T-helper 2 cell treated with Interferon-gamma antibody and Interleukin-4, amounts not matched to agents 5 μg/mL and 100 μg/mL, for 36 hours (primary cell): ENCODE data around the gene LRMDA.

Experiments
- DNase-seq: peaks from one replicate; pipeline ENCODE4 v3.0.0; 2021; ENCODE audit warnings: low spot score
- H3K27ac Mint-ChIP-seq: one replicate; pipeline ENCODE4 v1.8.0; 2021; ENCODE audit warnings: mild to moderate bottlenecking, mixed read lengths
- H3K27me3 Mint-ChIP-seq: one replicate; pipeline ENCODE4 v1.8.0; 2021; ENCODE audit warnings: low read depth, mixed read lengths
- H3K36me3 Mint-ChIP-seq: one replicate; pipeline ENCODE4 v1.8.0; 2021; ENCODE audit warnings: low read depth, mixed read lengths
- H3K4me1 Mint-ChIP-seq: one replicate; pipeline ENCODE4 v1.8.0; 2021; ENCODE audit warnings: low read depth, mixed read lengths
- H3K4me3 Mint-ChIP-seq: one replicate; pipeline ENCODE4 v1.8.0; 2022; ENCODE audit warnings: mild to moderate bottlenecking, moderate library complexity, mixed read lengths
- H3K9me3 Mint-ChIP-seq: one replicate; pipeline ENCODE4 v1.8.0; 2021; ENCODE audit warnings: mixed read lengths

Gene LRMDA

DNA sequence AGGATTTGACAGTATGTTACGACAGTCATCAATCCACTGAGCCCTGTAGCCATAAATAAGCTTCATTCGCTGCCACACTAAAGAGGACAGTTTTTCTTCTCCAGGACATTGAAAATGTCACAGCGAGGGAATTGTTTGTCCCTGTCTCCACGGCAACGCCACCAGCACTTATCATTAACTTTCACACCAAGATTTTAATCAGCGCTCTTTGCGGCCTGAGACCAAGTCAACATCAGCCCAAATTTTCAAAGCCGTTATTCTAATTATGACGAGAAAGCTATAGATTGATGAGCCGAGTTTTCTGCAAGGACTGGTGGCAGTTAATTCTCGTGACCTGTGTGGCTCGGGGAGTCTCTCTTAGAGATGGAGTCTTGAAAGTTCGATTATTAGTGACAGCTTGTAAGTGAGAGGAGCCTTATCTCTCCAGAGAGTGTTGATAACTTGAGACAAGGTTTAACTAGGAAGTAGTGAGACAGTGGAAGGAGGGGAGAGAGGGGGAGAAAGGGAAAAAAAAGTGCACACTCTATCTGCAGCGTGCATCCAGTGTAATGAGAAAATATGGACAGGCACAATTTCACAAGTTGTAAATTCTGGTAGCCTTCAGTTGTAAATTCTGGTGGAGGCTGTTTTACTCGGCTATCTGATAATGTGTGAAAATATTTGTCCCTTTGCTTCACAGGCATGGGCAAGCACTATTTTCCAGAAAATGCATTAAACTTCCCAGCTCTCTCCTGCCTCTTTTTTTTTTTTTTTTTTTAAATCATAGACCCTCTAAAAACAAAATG is 473.3 kb downstream of the LRMDA start:
- H3K36me3 Mint-ChIP-seq, result no peaks in the 10 kb centered on the region
- DNase-seq, result no peak
- H3K4me1 Mint-ChIP-seq, result no peaks in the 10 kb centered on the region
- peak overlapping the region; percentile 3 for H3K4me3 Mint-ChIP-seq
- peaks cover 14% of the 10 kb centered on the region for H3K27me3 Mint-ChIP-seq
- no peaks in the 10 kb centered on the region for H3K9me3 Mint-ChIP-seq
- no peak overlapping the region for H3K27ac Mint-ChIP-seq

DNA sequence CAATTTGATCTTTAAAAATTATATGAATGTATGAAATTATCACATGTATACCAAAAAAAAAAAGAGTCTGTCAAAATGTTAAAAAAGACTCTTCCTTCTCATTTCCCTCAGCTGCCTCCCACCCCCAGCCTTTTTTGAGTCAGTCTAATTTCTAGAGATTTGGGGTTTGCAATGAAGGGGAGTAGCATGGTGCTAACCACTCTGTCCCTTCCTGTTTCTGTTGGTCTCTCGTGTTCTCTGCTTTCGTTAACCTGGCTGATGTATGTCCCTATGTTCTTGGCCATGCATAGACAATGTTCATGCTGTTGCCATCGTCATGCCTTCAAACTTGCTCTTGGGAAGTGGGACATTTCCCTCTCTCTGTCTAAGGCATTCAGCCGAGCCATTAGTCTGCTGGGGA is 474.1 kb downstream of the LRMDA start:
- H3K9me3 Mint-ChIP-seq, result no peaks in the 10 kb centered on the region
- peaks cover 14% of the 10 kb centered on the region for H3K27me3 Mint-ChIP-seq

DNA sequence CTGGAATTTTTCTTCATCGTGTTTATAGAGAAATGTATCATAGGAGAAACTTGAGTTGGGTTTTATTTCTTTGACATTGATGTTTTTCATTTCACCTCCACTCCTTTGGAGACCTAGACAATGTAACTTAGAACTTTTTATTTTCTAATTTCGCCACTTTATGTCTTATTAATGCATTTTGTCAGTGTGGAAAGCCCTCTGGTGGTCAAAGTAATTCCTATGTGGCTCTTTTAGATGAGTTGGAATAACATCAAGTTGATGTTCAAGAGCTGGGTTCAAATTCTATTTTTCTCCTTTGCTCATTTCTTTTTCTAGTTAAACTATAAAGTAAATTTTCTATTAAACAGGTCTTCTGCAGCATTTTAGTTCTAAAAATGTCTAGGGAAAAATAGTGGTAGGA is 478.6 kb downstream of the LRMDA start:
- Mint-ChIP-seq H3K27me3 (peaks cover 6% of the 10 kb centered on the region), H3K36me3 (no peaks in the 10 kb centered on the region), H3K9me3 (no peaks in the 10 kb centered on the region), H3K4me1 (no peaks in the 10 kb centered on the region), H3K4me3 (no peak overlapping the region), H3K27ac (no peak overlapping the region)
- no peak for DNase-seq

More for the DNA sequence above, 474.1 kb downstream of the LRMDA start:
- Mint-ChIP-seq H3K4me3 (no peak overlapping the region), H3K4me1 (no peaks in the 10 kb centered on the region), H3K27ac (no peak overlapping the region), H3K36me3 (no peaks in the 10 kb centered on the region)
- DNase-seq, result no peak

DNA sequence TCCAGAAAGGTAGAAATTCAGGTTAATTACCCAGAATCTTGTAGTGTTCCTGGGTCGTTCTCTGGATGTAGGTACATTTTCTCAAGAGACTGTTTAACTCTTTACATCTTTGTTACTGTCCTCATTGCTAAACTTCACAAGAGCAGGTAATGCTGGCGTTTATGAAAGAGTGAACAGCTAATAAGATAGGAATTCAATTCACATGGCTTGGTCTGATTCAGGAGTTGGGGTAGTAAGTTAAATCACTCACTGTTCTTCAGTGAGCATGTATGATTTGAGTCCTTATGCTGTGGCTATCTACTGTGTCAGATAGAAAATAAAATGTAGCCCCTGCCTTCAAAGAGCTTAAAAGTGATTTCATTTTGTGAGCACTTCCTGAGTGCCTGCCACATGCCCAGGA is 480.0 kb downstream of the LRMDA start:
- Mint-ChIP-seq H3K27me3 (no peaks in the 10 kb centered on the region), H3K36me3 (no peaks in the 10 kb centered on the region), H3K9me3 (no peaks in the 10 kb centered on the region), H3K4me3 (no peak overlapping the region), H3K4me1 (no peaks in the 10 kb centered on the region), H3K27ac (no peak overlapping the region)
- DNase-seq, result no peak

DNA sequence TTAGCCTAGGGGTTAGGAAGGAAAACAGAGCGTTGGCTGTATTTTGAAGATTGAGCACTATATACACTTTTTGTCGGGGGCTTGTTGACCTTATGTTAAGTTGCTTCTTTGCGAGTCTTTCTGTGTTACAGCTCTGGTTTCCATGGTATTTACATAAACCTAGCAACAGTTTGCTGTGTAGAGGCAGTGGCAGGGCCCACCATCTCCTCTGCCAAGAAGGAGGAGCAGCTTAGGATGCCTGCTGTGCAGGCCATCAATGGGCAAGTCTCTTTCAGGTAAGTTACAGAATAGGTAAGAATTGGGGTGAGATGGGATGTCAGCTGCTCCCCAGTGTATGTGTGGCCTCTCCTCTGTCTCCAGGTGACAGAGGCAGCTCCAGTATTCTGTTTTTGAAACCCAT is 485.5 kb downstream of the LRMDA start:
- no peaks in the 10 kb centered on the region for H3K36me3 Mint-ChIP-seq
- H3K4me3 Mint-ChIP-seq, result no peak overlapping the region

DNA sequence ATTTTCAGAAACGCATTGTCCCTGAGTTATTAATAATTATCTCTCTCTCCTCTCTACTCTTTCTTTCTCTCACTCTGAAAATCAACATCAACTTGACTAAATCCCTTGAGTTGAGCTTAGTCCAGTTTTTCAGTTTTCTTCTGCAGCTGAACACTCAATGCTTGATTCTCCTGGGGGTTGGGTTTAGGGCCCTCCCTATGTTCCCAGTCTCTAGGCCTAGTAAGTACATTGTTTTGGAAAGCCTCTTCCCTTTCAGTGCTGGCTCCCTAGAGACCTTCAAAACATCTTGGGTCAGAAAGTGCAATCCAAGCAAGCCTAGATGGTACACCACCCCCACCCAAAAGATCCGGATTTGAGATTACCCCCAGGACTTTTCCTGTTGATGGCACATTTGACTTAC is 488.5 kb downstream of the LRMDA start:
- Mint-ChIP-seq H3K4me3 (no peak overlapping the region), H3K9me3 (no peaks in the 10 kb centered on the region), H3K4me1 (no peaks in the 10 kb centered on the region), H3K27me3 (no peaks in the 10 kb centered on the region), H3K27ac (no peak overlapping the region), H3K36me3 (no peaks in the 10 kb centered on the region)
- no peak for DNase-seq

More for the DNA sequence above, 485.5 kb downstream of the LRMDA start:
- no peaks in the 10 kb centered on the region for H3K4me1 Mint-ChIP-seq
- H3K27ac Mint-ChIP-seq, result no peak overlapping the region
- no peaks in the 10 kb centered on the region for H3K27me3 Mint-ChIP-seq
- DNase-seq, result no peak
- H3K9me3 Mint-ChIP-seq, result no peaks in the 10 kb centered on the region

DNA sequence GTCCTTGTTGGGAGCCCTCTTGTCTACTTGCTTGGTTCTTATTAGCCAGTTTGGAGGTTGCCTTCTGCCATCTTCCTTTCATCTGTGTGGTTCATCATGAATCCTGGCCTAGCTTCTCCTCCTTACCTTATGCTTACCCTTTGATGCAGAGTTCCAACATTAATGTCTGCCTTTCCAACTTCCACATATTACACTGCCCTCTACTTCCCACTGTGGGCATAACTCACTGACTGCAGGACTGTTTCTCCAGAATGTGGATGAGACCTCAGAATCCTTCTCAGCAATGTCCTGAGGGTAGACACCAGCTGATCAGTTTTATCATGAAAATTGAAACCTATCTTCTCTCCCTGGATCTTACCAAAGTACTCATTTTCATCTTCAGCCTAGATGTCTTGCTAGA is 491.0 kb downstream of the LRMDA start:
- no peak for DNase-seq
- Mint-ChIP-seq H3K4me1 (no peaks in the 10 kb centered on the region), H3K27me3 (no peaks in the 10 kb centered on the region), H3K36me3 (no peaks in the 10 kb centered on the region), H3K4me3 (no peak overlapping the region), H3K9me3 (no peaks in the 10 kb centered on the region), H3K27ac (no peak overlapping the region)

DNA sequence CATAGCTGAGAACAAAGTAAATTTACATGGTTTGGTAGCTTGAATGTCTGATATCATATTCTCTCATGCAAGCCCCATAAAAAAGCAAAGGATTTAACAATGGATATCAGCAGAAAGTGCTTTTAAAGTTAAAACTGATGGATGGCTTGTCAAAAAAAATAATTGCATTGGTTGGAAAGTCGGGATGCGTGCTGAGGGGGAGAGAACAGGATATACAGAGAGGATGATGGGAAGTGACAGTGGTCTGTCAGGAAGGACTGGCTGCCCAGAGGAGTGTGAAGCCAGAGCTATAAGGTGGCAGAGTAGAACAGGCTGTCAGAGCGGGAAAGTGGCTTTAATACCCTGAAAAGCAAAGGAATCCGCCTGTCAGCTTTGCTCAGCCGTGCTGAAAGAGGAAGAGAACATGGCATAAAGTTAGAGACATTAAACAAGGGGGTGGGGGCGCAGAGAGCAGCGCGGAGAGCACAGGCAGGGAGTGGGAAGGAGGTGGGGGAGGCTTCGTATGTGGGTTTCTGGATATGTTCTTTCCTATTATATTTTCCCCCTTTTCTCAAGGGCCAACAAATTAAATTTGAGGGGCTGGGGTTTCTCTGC is 493.0 kb downstream of the LRMDA start:
- Mint-ChIP-seq H3K4me1 (no peaks in the 10 kb centered on the region), H3K4me3 (no peak overlapping the region), H3K36me3 (no peaks in the 10 kb centered on the region), H3K27ac (no peak overlapping the region), H3K9me3 (no peaks in the 10 kb centered on the region), H3K27me3 (no peaks in the 10 kb centered on the region)
- no peak for DNase-seq

DNA sequence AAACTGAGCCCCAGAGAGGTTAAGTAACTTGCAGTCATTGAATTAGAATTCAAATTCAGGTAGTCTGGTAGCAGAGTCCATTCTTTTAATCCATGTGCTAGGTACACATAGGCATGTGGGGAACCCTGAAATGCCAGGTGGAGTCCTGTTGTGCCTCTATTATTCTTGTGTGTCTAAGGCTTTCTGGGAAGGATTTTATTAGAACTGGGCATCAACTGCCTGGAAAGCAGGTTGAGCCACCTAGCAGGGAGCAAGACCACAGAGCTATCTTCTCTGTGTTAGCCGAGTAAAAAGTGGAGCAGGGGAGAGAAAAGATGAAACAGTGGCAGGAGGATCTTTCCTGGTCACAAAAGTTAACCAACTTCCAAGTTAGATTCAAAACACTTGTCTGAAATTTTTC is 494.6 kb downstream of the LRMDA start:
- Mint-ChIP-seq H3K4me3 (no peak overlapping the region), H3K27me3 (no peaks in the 10 kb centered on the region), H3K27ac (no peak overlapping the region), H3K4me1 (no peaks in the 10 kb centered on the region), H3K36me3 (no peaks in the 10 kb centered on the region), H3K9me3 (no peaks in the 10 kb centered on the region)
- no peak for DNase-seq

DNA sequence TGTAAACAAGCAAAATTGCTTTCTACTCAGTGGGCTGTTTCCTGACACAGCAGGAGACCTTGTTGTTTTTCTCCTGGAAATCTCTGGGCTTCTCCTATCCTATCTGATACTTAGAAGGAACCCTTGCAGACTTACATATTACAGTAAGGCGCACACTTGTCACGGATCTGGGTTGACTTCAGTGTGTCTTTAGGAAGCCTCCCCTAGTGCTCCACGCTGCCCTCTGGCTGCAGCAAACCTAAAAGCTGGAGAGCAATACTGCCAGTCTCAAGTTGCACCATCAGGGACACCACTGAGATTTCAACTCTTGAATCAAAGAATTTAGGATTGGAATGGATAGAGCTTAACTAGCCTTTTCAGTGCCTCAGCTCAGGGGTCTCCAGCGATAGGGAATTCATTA is 495.3 kb downstream of the LRMDA start:
- Mint-ChIP-seq H3K9me3 (no peaks in the 10 kb centered on the region), H3K4me1 (no peaks in the 10 kb centered on the region), H3K36me3 (no peaks in the 10 kb centered on the region), H3K27ac (no peak overlapping the region), H3K27me3 (no peaks in the 10 kb centered on the region), H3K4me3 (no peak overlapping the region)
- DNase-seq, result no peak

DNA sequence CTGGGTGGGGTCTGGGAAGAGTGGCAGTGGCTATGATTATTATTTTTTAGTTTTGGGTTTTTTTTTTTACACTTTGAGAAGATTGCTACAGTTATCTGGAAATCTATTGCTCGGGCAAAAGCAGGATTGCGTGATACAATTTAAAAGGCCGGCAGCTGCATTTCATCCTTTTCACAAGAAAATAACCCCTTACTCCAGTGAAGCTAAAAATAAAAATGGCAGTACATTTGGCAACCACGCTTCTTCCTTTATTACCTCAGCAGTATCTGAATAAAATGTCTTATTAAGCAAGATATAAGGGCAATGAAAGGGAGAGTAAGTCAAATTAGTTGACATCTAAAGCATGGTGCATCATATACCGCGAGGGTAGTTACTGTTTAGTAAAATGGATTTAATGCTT is 496.8 kb downstream of the LRMDA start:
- H3K27ac Mint-ChIP-seq, result no peak overlapping the region
- H3K9me3 Mint-ChIP-seq, result no peaks in the 10 kb centered on the region
- no peaks in the 10 kb centered on the region for H3K36me3 Mint-ChIP-seq
- no peak for DNase-seq
- no peak overlapping the region for H3K4me3 Mint-ChIP-seq
- H3K27me3 Mint-ChIP-seq, result no peaks in the 10 kb centered on the region
- H3K4me1 Mint-ChIP-seq, result no peaks in the 10 kb centered on the region

DNA sequence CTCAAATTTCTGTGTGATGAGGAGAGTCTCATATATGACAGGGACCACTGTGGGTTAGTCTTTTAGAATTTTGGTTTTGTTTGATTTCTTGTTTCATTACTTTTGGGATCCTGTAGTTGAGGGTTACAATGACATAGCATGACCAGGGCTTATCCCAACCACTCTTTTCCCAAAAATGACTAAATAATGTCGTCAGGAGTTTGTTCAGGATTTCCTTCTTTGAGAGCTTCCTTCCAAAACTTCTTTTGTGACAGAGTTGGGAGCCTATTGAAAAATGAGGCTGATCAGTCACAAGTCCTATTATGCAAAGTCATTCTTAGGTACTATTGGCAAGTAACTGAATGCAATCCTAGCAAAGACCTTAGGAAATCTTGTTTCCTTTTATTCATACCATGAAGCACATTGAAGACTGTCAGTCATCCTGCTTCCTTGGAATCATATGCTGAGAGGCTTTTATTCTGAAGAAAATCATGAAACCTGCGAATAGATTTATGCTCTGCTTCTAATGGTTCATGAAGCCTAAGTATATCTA is 498.3 kb downstream of the LRMDA start:
- Mint-ChIP-seq H3K9me3 (no peaks in the 10 kb centered on the region), H3K27me3 (no peaks in the 10 kb centered on the region), H3K4me3 (no peak overlapping the region), H3K4me1 (no peaks in the 10 kb centered on the region), H3K36me3 (no peaks in the 10 kb centered on the region), H3K27ac (no peak overlapping the region)
- no peak for DNase-seq

DNA sequence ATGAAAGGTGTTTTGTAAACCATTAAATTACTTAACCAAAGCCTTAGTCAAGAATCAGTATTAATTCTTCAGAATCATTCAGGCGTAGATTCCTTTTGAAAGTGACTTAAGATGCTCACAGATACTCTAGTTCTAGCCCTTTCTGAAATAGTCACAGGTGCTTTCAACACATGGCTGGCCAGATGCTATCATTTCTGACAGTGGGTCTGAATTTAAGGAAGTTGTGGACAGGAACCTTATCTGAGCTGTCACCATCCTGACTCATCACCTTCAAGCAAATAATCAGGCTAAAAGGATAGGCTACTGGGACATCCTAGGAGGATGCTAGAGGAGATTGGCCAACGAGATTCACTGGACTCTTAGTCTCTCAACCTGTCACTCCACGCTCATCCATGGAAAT is 501.5 kb downstream of the LRMDA start:
- Mint-ChIP-seq H3K4me1 (no peaks in the 10 kb centered on the region), H3K4me3 (no peak overlapping the region), H3K9me3 (no peaks in the 10 kb centered on the region), H3K27ac (no peak overlapping the region), H3K36me3 (no peaks in the 10 kb centered on the region), H3K27me3 (no peaks in the 10 kb centered on the region)
- no peak for DNase-seq

DNA sequence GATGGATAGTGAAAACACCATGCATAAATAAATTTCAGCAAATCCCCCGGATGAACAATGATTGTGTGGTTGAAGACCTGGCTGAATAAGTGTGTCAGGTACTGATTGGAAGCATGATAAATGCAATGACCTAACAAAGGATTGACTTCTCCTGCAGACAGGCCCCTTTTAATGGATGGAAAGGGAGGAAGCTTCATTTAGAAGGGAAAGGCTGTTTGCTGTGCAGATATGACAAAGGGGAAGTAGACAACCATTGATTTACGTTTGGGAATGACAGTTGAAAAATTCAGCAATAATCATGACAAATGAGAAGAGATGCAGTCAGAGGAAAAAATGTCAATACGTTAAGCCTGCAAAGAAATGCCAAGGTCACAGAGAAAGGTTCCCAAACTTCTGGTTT is 503.8 kb downstream of the LRMDA start:
- H3K27ac Mint-ChIP-seq, result no peak overlapping the region
- H3K4me3 Mint-ChIP-seq, result no peak overlapping the region
- H3K27me3 Mint-ChIP-seq, result no peaks in the 10 kb centered on the region
- H3K36me3 Mint-ChIP-seq, result no peaks in the 10 kb centered on the region
- no peaks in the 10 kb centered on the region for H3K4me1 Mint-ChIP-seq
- no peak for DNase-seq
- H3K9me3 Mint-ChIP-seq, result no peaks in the 10 kb centered on the region
